ENCODE data around the gene HEATR5A.

GRCh38 chr14:31395119-31395518 lies 25.2 kb downstream of the HEATR5A start:
- TF ChIP-seq CTCF (IDR thresholded peaks at IDR 0.05) (no peak), EZH2 (IDR thresholded peaks at IDR 0.05; ENCODE audit: borderline replicate concordance, insufficient read depth, low read depth, low read length, poor library complexity, severe bottlenecking) (no peak)
